Urinary bladder (tissue), 4 donors: ENCODE results near the gene PSMD8. TPM values are rescaled to one million over a fixed set of nuclear protein-coding genes. Genes with fewer than 3 reads are reported as not detected.
"Not testable (repeated sequence)": the region's sequence is repeated elsewhere in the genome, so short reads cannot be mapped to it uniquely, and the experiment has no call there.

Experiments
- DNase-seq: peaks from one replicate; pipeline ENCODE4 v3.0.0-alpha.2; 2015; ENCODE audit errors: extremely low spot score
- H3K27ac ChIP-seq: one replicate; pipeline ENCODE4 v1.5.1; 2013; ENCODE audit warnings: low read depth, mild to moderate bottlenecking, moderate library complexity
- H3K36me3 ChIP-seq: one replicate; pipeline ENCODE4 v1.6.1; 2013; ENCODE audit warnings: mild to moderate bottlenecking, moderate library complexity; ENCODE audit not compliant: insufficient read depth
- H3K4me1 ChIP-seq: one replicate; pipeline ENCODE4 v1.6.1; 2013; ENCODE audit warnings: mild to moderate bottlenecking, moderate library complexity; ENCODE audit not compliant: insufficient read depth
- H3K4me3 ChIP-seq: one replicate; pipeline ENCODE4 v1.5.1; 2013; ENCODE audit warnings: low read depth, low read length
- WGBS: extraction: QIAGEN DNeasy Blood & Tissue Kit; methylation state at CpG from one replicate; pipeline ENCODE4 v1.1.7; 2013; 5-methylcytosine and 5-hydroxymethylcytosine counted together
- polyA plus RNA-seq: library from polyadenylated mRNA; stranded (reverse); fragments of 200-250 nt; gene quantifications from one replicate; pipeline ENCODE4 v1.2.3, GENCODE V29; 2013
- total RNA-seq: library from RNA; depleted of rRNA; stranded (reverse); fragments of >200 nt; gene quantifications from one replicate; pipeline ENCODE4 v1.2.3, GENCODE V29; 2014
- donor health status: healthy with polysubstance abuse.
- donor health status: healthy.

The PSMD8 gene
- total and polyA plus RNA-seq, 2 donors: 102 to 166 TPM

DNA sequence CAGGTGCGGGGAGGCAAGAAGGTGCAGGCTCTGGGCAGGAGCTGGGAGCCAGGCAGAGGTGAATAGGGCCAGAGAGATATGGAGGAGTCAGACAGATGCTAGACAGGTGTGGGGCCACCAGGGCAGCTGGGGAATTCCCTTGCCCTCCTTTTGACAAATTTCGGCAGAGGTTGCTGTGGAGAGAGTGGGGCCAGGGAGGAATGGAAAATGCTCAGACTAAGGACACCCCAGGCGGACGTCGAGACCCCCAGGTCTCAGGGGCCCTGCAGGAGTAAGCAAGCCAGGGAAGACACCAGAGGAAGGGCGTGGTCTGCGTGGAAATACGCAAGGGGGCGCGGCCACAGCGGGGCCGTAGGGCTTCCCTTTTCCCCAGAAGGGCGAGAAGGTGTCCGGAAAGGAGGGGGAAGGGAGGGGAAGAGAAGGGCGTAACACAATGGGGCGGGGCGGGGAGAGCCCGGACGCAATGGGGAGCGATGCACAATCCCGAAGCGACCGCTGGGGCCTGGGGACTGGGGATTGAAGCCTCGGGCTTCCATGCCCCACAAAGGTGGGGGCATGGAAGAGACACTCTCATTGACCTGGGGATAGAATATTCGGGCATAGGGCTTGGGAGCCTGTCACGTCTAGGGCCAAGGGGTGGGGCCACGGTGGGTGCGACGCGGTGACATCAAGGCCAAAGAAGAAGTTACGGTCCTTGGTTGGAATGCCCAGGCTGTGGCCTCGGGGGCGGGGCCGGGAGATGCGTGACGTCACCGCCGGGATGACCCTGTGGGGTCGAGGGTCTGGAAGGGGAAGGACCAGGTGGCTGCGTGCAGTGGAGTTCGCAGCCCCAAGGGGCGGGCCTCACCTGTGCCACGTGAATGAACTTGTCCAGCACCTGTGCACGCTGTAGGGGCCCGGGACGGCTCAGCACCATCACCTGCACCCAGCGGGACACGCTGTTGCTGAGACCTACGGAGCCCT lies 43.5 kb downstream of the PSMD8 start:
- WGBS: 6% methylated on average over 49 of the region's 49 CpGs
- no peak for DNase-seq
- no peaks in the 10 kb centered on the region for H3K36me3 ChIP-seq

DNA sequence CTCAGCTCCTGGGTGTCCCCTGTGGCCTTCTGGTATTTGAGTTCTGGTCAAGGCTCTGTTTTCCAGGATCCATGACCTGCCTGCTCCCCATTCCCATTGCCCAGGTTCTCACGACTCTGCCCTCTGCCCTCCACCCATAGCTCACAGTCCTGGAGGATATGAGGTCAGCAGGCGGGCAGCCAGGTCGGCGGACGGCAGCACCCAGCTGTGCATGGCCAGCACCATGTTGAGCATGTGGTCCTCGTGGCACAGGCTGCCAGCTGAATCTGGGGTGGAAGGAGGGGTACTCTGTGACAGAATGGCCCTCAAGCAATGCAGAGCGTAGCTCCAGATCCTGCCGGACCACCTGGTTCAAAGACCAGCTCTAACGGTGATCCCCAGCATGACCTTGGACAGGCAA lies 46.6 kb downstream of the PSMD8 start:
- DNase-seq: no peak
- WGBS: 83% methylated on average over 9 of the region's 9 CpGs
- H3K4me1 ChIP-seq: no peaks in the 10 kb centered on the region
- no peaks in the 10 kb centered on the region for H3K36me3 ChIP-seq
- H3K27ac ChIP-seq: no peak overlapping the region
- no peak overlapping the region for H3K4me3 ChIP-seq

More for the DNA sequence above, 43.5 kb downstream of the PSMD8 start:
- H3K4me3 ChIP-seq: no peak overlapping the region
- H3K27ac ChIP-seq: no peak overlapping the region
- no peaks in the 10 kb centered on the region for H3K4me1 ChIP-seq

DNA sequence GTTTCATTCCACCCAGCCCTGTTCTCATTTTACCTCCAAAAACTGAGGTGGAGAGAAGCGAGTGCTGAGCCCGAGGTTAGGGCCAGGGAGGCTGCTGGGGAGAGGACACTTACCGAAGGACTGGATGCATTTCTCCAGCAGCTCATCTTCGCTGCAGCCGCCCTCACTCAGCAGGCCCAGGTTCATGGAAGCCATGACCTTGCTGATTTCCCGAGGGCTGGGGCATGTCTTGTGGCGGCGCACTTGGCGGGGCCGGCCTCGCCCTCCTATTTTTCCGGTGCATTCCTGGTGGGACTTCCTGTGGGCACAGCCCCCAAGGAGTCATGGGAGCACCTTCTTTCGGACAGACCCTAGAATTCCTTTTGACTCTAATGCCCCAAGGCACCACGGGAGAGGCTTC lies 47.5 kb downstream of the PSMD8 start:
- Histone ChIP-seq H3K36me3 (no peaks in the 10 kb centered on the region), H3K4me1 (no peaks in the 10 kb centered on the region), H3K4me3 (no peak overlapping the region), H3K27ac (no peak overlapping the region)
- 75% methylated on average over 14 of the region's 14 CpGs for WGBS
- DNase-seq: no peak

DNA sequence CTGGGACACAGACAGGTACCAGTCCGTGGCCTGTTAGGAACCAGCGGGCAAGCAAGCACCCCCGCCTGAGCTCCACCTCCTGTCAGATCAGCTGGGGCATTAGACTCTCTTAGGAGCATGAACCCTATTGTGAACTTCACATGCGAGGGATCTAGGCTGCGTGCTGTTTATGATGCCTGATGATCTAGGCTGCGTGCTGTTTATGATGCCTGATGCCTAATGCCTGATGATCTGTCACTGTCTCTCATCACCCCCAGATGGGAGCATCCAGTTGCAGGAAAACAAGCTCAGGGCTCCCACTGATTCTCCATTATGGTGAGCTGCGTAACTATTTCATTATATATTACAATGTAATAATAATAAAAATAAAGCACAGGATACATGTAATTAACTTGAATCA lies 48.1 kb downstream of the PSMD8 start:
- no peak for DNase-seq
- 78% methylated on average over 7 of the region's 7 CpGs for WGBS
- H3K27ac ChIP-seq: no peak overlapping the region
- H3K4me3 ChIP-seq: no peak overlapping the region
- H3K36me3 ChIP-seq: no peaks in the 10 kb centered on the region
- H3K4me1 ChIP-seq: no peaks in the 10 kb centered on the region

DNA sequence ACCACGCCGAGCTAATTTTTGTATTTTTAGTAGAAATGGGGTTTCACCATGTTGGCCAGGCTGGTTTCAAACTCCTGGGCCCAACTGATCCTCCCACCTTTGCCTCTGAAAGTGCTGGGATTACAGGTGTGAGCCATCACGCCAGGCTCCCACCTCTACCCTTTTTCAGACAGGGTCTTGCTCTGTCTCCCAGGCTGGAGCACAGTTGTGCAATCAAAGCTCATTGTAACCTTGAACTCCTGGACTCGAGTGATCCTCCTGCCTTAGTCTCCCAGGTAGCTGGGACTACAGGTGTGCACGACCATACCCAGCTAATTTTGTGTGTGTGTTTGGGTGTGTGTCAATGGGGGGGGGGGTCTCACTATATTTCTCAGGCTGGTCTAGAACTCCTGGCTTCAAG lies 49.9 kb downstream of the PSMD8 start:
- WGBS: 88% methylated on average over 5 of the region's 5 CpGs
- Histone ChIP-seq H3K4me3 (no peak overlapping the region), H3K4me1 (no peaks in the 10 kb centered on the region), H3K36me3 (no peaks in the 10 kb centered on the region), H3K27ac (no peak overlapping the region)
- no peak for DNase-seq

DNA sequence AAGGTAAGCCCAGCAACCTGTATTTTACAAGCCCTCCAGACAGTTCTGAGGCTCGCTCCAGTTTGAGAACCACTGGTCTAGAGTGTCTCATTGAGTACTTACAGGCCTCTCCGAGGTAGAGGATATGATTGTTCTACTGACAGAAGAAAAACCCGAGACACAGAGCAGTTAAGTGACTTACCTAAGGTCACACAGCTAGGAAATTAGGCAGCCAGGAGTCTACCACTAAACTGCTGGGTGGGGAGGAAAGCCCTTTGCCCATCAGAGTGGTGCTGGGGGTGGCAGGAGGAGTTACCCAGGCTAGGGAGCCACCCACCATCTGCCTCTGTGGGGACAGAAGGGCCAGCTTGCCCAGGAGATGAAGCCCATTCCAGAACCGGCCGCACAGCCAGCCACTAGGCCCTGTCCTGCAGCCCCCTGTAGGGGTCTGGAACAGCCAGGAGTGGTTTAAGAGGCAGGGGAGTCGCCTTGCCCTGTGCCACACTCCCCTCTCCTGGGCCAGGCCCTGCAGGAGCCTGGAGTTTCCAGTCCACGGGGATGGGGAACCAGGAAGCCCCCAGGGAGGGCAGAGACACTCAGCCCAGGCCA lies 50.9 kb downstream of the PSMD8 start:
- Histone ChIP-seq H3K36me3 (no peaks in the 10 kb centered on the region), H3K27ac (no peak overlapping the region), H3K4me1 (no peaks in the 10 kb centered on the region), H3K4me3 (no peak overlapping the region)
- no peak for DNase-seq
- WGBS: 66% methylated on average over 7 of the region's 7 CpGs

DNA sequence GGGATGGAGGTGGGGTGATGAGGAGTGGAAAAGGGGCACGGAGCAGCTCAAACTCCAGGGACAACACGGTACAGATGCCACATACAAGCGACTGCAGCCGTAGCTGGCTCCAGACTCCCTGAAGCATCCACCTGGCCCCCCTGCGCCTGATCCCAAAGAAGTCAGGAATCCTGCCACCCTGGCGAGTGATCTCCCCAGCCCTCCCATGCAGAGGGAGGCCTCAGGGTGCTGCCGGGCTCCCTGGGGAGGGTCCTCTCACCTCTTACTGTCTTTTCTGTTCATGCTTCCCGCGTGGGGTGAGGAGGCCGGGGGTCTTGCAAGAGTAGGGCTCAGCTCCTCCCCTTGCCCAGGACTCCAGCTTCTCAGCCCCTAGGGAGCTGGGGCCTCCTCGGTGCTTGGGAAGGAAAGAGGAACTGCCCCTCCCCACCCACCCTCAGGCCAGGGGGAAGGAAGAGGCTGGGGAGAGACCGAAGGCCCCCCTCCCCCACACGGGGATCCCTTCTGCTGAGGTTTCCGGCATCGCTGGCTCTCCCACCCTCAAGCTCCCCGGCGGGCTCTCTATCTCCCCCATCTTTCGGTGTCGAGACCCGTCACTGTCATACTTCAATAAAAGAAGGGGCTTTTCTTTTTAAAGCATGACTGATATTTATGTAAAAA lies 51.6 kb downstream of the PSMD8 start, which contains the start of gene RASGRP4:
Gene RASGRP4 (minus strand): TSS at position 410 of the 657 bp plus-strand sequence. CDS start 128 bp downstream, at position 282.
- no peak within 1 kb of the TSS for H3K4me3 ChIP-seq
- no peaks in the 10 kb centered on the region for H3K36me3 ChIP-seq
- WGBS: 16% methylated on average over 20 of the region's 20 CpGs
- DNase-seq: no peak
- H3K27ac ChIP-seq: no peak within 1 kb of the TSS
- no peaks in the 10 kb centered on the region for H3K4me1 ChIP-seq

DNA sequence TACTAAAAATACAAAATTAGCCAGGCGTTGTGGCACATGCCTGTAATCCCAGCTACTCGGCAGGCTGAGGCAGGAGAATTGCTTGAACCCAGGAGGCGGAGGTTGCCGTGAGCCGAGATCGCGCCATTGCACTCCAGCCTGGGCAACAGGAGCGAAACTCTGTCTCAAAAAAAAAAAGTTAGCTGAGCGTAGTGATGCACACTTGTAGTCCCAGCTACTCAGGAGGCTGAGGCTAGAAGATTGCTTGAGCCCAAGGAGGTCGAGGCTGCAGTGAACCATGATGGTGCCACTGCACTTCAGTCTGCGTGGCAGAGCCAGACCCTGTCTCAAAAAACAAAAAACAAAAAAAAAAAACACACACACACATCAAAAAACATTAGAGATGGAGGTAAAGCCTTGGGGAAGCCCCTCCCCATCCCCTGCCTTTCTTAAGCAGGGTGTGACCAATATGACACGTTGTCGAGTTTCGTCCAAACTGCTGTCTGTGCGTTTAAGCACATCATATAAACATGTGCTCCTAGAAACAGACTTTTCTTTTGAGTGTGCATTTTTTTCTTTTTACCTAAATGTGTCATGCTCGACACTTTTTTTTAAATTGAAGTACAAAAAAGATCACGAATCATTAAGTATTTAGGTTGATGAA lies 52.8 kb downstream of the PSMD8 start:
- H3K4me1 ChIP-seq, H3K4me3 ChIP-seq, H3K27ac ChIP-seq, DNase-seq, H3K36me3 ChIP-seq: not testable (repeated sequence)
- 67% methylated on average over 16 of the region's 17 CpGs for WGBS

DNA sequence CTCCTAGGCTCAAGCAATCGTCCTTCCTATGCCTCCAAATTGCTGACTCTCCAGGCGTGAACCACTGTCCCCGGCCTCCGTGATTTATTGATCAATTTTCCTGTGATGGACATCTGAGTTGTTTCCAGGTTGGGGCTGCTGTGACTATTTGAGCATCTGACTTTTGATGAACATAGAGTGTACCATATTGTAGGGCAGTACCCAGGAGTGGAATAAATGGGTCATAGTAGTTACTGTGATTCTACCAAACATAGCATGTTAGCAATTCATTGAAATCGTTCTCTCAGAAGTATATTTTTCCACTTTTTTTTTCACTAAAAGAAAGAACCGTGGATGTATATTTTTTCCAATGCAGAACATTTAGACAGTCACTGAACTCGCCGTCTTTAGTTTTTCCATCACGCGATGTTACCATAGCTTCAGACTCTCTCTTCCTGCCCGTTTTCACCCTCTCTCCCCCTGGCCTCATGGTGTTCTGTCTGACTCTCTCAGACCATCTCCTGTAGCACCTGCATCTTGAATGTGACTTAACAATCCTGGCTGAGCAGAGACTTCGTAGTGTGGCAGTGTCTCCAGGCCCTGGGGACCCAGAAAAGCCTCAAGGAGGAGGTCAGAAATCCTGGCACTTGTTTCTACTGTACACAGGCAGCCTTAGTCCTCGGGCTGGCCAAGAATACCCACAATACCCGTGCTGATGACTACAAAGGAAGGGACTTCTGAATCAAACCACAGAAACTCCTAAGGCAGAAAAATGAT lies 54.9 kb downstream of the PSMD8 start:
- no peak for DNase-seq
- Histone ChIP-seq H3K4me3 (no peak overlapping the region), H3K36me3 (no peaks in the 10 kb centered on the region), H3K4me1 (no peaks in the 10 kb centered on the region), H3K27ac (no peak overlapping the region)
- WGBS: 58% methylated on average over 14 of the region's 14 CpGs

DNA sequence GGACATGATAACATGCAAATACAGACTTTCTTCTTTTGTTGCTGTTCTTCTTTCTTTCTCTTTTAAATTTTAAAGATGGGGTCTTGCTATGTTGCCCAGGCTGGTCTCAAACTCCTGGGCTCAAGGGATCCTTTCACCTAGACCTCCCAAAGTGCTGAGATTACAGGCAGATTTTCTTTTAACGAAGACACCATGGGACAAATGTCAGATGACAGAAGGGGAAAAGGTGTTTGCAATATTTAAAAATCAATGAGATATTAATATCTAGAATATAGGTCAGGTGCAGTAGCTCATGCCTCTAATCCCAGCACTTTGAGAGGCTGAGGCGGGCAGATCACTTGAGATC lies 55.4 kb downstream of the PSMD8 start:
- no peaks in the 10 kb centered on the region for H3K4me1 ChIP-seq
- no peaks in the 10 kb centered on the region for H3K36me3 ChIP-seq
- DNase-seq: no peak
- 83% methylated on average over 2 of the region's 2 CpGs for WGBS
- no peak overlapping the region for H3K4me3 ChIP-seq
- H3K27ac ChIP-seq: no peak overlapping the region

DNA sequence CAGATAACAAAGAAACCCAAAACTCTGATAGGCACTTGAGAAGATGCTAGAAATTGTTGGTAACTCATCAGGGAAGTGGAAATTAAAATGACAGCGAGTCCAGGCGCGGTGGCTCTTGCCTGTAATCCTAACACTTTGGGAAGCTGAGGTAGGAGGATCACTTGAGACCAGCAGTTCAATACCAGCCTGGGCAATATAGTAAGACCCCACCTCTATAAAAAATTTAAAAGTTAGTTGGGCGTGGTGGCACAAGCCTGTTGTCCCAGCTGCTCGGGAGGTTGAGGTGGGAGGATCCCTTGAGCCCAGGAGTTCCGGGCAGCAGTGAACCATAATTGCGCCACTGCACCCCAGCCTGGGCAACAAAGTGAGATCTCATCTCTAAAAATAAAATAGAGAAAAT lies 56.6 kb downstream of the PSMD8 start:
- DNase-seq: no peak
- no peaks in the 10 kb centered on the region for H3K4me1 ChIP-seq
- no peaks in the 10 kb centered on the region for H3K36me3 ChIP-seq
- WGBS: 83% methylated on average over 7 of the region's 7 CpGs
- H3K4me3 ChIP-seq: no peak overlapping the region
- no peak overlapping the region for H3K27ac ChIP-seq

DNA sequence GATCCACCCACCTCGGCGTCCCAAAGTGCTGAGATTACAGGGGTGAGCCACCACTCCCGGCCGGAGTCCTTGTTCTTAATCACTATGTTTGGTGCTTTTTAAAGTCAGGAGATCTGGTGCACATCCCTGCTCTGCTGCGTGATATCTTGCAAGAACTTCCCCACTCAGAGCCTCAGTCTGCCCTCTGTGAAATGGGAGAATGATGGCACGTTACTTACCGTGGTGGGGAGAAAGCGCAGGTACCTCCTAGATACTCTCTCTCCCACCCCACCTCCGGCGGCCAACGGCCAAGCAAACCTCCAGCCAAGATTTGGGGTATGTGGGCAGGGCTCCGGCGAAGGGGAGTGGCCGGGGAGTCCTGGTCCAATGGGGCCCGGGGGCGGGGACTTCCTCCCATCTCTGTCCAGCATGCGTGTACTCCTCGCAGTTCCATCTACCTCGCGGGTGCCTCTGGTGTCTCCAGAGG lies 58.9 kb downstream of the PSMD8 start, which contains the start of gene RYR1:
Gene RYR1 (plus strand): TSS at position 424 of the 466 bp plus-strand sequence. CDS start 139 bp downstream, outside the sequence.
- Histone ChIP-seq H3K4me1 (no peaks in the 10 kb centered on the region), H3K36me3 (no peaks in the 10 kb centered on the region), H3K27ac (no peak within 1 kb of the TSS), H3K4me3 (no peak within 1 kb of the TSS)
- WGBS: 14% methylated on average over 20 of the region's 20 CpGs
- DNase-seq: no peak
